Activated CD4-positive, alpha-beta T cell treated with anti-CD3 and anti-CD28 coated beads, Interleukin-2, amount 50 U/mL, for 16 hours (primary cell): Measurements from ENCODE around the gene SHISAL1.
"Not testable (repeated sequence)": the region's sequence is repeated elsewhere in the genome, so short reads cannot be mapped to it uniquely, and the experiment has no call there.

Experiments
- DNase-seq: peaks from one replicate; pipeline ENCODE4 v3.0.0-alpha.2; 2020

SHISAL1 gene

GRCh38 chr22:44325718-44326490 is 13.2 kb upstream of the SHISAL1 start:
- DNase-seq = no peak

- DNase-seq = not testable (repeated sequence)
Observed at GRCh38 chr22:44323140-44323790, 10.5 kb upstream of the SHISAL1 start.

DNA sequence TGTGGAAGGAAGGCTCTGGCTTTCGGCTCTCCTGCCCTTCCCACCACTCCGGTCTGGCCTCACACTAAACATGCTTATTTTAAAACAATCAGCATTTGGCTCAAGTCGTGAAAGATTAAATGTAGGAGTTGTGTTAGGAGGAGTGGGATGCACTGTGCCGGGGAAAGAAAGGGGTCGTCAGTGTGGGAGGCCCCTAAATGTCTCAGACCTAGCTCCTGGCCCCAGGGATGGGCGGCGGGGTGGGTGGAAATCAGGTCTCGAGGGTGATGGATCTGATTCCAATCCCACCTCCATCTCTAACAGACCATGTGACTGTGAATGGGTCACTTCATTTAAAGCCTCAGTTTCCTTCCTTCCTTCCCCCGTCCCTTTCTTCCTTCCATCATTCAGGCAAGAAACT is 6.9 kb upstream of the SHISAL1 start:
- DNase-seq = no peak

DNA sequence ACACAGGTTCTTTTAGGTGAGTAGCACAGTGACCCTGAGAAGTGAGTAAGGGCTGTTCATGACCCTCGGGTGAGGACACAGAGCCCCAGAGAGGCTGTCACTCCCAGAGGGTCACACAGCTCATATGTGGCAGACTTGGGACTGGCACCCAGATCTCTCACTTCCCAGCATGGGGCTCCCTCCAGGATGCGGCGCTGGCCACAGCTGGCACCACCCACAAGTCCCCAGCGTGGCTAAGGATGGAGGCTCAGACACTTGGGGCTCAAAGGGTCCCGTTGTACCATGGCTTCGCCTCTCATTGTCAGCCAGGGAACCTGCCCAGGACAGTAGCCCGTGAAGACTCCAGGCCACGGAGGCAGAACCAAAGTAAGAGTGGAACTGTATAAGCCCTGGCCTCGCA is 6.0 kb upstream of the SHISAL1 start:
- DNase-seq = no peak

GRCh38 chr22:44317886-44318637 is 5.3 kb upstream of the SHISAL1 start:
- no peak for DNase-seq

GRCh38 chr22:44317123-44317444 is 4.3 kb upstream of the SHISAL1 start:
- no peak for DNase-seq

DNA sequence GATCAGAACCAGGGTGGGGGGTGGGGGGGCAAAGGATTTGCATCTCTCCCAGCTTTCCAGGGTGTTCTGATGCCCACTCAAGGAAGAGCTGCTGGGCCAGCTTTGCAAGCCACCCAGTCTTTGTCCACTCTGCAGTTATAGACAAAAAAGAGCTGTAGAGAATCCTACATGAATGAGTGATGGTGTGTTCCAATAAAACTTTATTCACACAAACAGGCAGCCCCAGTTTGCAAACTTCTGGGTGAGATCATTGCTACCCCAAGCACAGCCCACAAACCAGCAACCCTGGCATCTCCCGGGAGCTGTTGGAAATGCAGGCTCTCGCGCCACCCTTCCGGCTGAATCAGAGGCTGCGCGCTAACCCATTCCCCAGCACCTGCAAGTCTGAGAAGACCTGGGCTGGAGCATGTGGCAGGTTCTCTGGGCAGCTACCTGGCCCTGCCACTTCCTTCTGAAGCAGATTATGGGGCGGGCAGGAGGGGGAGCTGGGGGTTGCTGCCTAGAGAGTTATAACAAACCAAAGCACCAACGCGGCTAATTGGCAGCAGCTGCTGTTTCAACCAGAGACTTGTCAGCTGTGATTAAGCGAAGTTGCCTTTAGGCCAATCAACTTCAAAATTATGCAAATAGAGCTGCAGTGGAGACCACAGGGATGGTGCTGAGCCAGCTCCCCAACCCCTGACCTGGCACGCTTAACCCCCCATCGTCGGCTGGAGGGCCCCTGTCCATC is 3.8 kb upstream of the SHISAL1 start:
- no peak for DNase-seq

GRCh38 chr22:44314425-44315067 is 1.8 kb upstream of the SHISAL1 start:
- no peak for DNase-seq

DNA sequence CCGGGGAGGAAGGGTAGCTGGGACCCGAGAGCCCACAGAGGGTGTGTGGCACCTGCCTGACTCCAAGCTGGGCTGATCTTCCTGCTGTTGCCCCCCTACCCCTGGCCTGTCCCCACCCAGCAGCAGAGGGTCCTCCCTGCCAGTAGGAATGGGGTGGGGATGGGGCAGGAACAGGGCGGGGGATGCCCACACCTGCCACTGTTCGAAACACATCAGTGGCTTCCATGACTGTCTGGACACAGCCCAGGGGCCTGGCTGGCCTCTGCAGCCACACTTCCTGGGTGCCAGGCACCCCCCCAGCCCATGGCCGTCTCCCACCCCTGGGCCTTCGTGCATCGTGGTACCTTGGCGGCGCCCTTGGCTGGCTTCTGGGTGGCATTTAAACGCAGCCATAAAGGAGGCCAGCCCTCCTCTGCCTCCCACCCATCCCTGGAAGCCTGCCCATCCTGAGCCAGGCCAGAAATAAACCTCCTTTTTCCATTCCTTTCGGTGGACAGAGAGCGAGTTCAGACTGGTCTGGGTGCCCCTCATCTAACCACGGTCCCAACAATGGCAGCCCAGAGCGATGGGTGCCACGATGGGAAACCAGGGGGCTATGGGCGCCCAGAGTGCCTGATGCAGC is 745 bp upstream of the SHISAL1 start:
- DNase-seq = no peak

- DNase-seq = no peak
Observed at GRCh38 chr22:44311855-44312170, 938 bp downstream of the SHISAL1 start.

GRCh38 chr22:44311104-44311854 is 1.5 kb downstream of the SHISAL1 start:
- no peak for DNase-seq

- DNase-seq = no peak
Observed at GRCh38 chr22:44309647-44310046, 3.1 kb downstream of the SHISAL1 start.

DNA sequence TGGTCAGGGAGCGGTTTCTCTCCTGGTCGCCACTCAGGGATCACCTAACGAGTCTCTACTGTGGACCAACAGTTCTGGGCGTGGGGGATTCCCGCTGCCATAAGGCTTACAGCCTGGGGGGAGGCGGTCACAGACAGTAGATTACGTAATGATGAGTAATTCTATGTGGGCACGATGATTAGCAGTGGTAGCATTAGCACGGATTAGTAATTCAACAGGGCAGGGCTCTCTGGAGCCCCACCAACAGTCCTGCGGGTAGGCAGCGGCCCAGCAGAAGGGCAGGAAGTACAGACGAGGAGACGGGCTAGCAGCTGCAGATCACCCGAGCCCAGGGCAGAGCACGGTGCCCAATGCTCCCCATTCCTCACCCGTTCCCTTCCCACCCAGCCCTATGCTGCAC is 3.6 kb downstream of the SHISAL1 start:
- no peak for DNase-seq

DNA sequence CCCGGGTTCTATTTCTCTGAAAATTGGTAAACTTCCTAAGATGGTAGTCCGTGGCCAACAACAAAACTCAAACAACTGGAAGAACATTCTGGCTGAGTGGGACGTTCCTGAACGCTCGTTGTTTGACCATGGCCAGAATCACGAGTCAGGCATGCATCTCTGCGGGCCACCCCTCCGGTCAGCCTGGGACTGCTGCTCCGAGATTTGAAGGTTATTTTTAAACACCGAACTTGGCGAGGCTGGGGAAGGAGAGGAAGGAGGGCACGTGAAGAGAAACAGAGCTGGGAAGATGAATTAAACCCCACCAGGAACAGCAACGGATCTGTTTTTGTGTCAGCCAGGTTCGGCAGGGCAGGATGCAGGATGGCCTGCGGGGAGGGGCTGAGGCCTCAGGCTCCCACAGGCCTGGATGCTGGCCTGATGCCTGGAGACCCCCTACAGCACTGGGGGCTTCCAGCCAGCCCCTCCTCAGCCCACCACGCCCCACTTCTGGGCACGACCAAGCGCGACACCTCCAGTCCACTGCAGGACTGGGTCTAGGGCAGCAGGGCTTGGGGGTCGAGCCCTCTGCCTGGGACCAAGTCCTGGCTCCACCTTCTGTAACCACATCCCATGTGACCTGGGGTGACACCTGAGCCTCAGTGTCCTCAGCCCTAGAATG is 5.1 kb downstream of the SHISAL1 start:
- DNase-seq = no peak

DNA sequence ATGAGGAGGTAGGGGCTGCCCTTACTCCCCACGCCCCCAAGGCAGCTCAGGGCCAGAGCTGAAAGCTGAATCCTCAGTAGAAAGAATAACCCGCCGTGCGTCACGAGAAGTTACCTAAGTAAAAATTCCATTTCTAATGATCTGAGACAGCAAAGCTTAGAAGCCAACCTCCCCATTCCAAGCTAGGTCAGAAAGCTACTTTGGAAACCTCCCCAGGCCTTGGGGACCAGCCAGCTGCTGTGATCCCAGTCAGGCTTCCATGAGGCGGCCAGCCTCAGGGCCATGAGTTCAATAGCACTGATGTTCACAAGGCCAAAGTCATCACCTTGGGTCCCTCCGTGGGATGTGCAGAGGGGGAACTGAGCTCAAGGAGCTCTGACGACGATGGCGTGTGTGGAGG is 6.9 kb downstream of the SHISAL1 start:
- no peak for DNase-seq

DNA sequence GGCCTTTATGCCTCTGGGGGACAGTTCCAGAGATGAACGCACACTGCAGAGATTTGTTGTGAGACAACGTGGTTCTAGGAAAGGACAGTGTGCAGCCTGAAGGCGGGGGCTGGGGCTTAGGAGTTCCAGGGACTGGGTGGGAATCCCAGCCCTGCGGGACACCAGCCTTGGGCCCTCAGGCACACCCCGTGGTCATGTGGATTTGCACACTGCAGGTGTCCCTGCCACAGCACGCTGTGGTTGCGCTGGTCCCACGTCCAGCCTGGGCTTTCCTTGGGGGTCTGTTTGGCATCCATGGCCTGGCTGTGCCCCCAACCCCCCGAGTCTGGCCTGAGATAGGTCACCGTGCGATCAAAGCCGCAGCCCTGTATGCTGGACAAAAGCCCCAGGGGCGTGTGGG is 7.3 kb downstream of the SHISAL1 start:
- DNase-seq = no peak

GRCh38 chr22:44304911-44305310 is 7.8 kb downstream of the SHISAL1 start:
- DNase-seq = no peak

DNA sequence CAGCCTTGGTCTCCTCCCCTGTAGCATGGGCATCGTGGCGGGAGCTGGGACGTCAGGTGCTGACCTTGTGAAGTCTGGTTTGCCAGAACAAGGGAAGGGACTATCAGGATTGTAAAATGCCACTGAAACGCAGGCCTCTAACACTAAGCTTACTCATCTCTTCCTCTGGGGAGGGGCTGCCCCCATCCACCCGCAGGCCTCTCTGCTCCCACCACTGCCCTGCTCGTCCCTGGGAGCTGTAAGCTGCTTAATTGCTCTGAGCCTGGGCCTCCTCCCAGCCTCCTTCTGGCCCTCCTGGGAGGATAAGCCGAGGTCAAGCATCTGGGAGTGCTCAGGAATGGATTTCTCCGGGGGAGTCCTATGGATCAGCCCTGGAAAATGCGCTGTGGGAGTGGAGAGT is 8.4 kb downstream of the SHISAL1 start:
- no peak for DNase-seq

GRCh38 chr22:44302363-44302762 is 10.4 kb downstream of the SHISAL1 start:
- DNase-seq = not testable (repeated sequence)

DNA sequence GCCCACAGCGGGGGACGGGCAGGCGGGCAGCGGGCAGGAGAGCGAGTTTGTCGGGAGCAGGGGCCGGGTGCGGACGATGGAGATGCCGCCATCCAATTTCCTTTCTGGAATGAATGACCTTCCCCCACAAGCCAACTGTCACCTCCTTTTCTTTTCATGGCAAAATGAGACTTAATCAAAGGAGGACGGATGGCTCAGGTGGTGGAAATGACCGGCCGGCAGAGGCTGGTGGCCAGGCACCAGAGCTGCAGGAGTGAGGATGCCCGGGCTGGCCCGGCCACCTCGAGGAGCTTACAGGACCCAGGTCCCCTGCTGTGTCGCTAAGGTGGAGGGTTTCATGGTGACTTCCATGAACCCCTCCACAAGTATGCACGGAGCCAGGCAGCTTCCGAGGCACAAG is 11.7 kb downstream of the SHISAL1 start:
- no peak for DNase-seq

- no peak for DNase-seq
Observed at GRCh38 chr22:44299124-44299523, 13.6 kb downstream of the SHISAL1 start.
